Calu3 (cell line): ENCODE measurements around the gene TRIM47. TPM values are rescaled to one million over a fixed set of nuclear protein-coding genes. Genes with fewer than 3 reads are reported as not detected.
A peak's percentile ranks its signal among the peaks of the same experiment; 100 is the strongest.

Experiments
- BruUV-seq: library from RNA; stranded (reverse); fragments of 400-500 nt; replicated peaks from 2 replicates; lab custom pipeline; 2021; lab: Mats Ljungman, UMichigan
- CTCF ChIA-PET: fragments of 300-600 bp; sonication (Branson Sonifier 250); formaldehyde crosslinking; loops from one replicate; lab custom pipeline; 2022; ENCODE audit warnings: antibody characterized with exemption; lab: Charles Lee
- DNase-seq: peaks from one replicate; pipeline ENCODE4 v3.0.0; 2022
- H3K27ac Mint-ChIP-seq: one replicate; pipeline ENCODE4 v1.8.0; 2022; ENCODE audit warnings: mixed read lengths; ENCODE audit not compliant: unreplicated experiment
- H3K27me3 Mint-ChIP-seq: one replicate; pipeline ENCODE4 v1.8.0; 2022; ENCODE audit warnings: mixed read lengths; ENCODE audit not compliant: unreplicated experiment
- H3K36me3 Mint-ChIP-seq: one replicate; pipeline ENCODE4 v1.8.0; 2022; ENCODE audit warnings: mild to moderate bottlenecking, moderate library complexity, mixed read lengths; ENCODE audit not compliant: insufficient read depth, unreplicated experiment
- H3K4me1 Mint-ChIP-seq: one replicate; pipeline ENCODE4 v1.8.0; 2022; ENCODE audit warnings: mild to moderate bottlenecking, low read depth, mixed read lengths; ENCODE audit not compliant: unreplicated experiment
- H3K4me3 Mint-ChIP-seq: one replicate; pipeline ENCODE4 v1.8.0; 2022; ENCODE audit warnings: mild to moderate bottlenecking, low read depth, moderate library complexity, mixed read lengths; ENCODE audit not compliant: unreplicated experiment
- H3K9me3 Mint-ChIP-seq: one replicate; pipeline ENCODE4 v1.8.0; 2022; ENCODE audit warnings: low read depth, mixed read lengths; ENCODE audit not compliant: unreplicated experiment
- intact Hi-C: fragments of 100-400 bp; cut with micrococcal nuclease; formaldehyde crosslinking; loops from one replicate; pipeline ENCODE4 v1.10.0; 2022; ENCODE audit not compliant: unreplicated experiment
- total RNA-seq: library from RNA; stranded (reverse); gene quantifications from 2 replicates; pipeline ENCODE4 v1.2.3, GENCODE V29; 2022
- TF ChIP-seq, protein P1 (sequence below): fragments of 200-600 bp; IDR thresholded peaks from one replicate; pipeline ENCODE4 v1.8.0; 2022; ENCODE audit warnings: antibody characterized with exemption; ENCODE audit not compliant: unreplicated experiment

TRIM47 gene
- total RNA-seq, 1 experiment from 2014 or later: 54.1 TPM

DNA sequence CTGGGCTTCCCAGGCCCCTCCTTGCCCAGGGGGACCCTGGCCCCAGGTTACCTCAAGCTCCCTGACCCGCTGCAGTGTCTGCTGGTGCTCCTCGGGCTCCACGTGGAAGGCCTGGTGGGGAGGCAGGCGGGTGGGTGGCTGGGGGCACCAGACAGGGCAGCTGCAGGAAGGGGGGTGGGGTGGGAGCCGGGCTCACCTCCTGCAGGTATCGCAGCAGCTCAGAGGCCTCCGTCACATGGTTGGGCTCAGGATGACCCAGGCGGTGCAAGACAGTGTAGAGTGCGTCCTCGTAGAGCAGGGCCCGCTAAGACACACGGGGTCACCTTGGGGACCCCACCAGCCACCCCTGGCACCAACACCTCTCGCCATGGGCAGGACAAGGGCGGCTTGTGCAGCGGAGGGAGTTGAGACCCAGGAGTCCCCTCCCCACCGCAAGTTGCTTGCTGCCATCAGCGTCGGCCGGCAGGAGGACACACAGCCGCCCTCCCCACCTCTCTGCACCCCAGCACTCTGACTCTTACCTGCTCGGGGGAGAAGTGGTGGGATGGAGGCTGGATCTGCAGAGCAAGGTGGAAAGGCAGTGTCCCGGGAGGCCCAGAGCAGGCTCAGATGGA, 35.3 kb downstream of the TRIM47 start:
- peaks cover 18% of the 10 kb centered on the region for H3K4me1 Mint-ChIP-seq
- H3K36me3 Mint-ChIP-seq: peaks cover 75% of the 10 kb centered on the region
- DNase-seq: no peak
- H3K27ac Mint-ChIP-seq: peak overlapping the region; percentile 94
- intact Hi-C loops: no loop called here
- no peaks in the 10 kb centered on the region for H3K27me3 Mint-ChIP-seq
- no peaks in the 10 kb centered on the region for H3K9me3 Mint-ChIP-seq
- H3K4me3 Mint-ChIP-seq: peak overlapping the region; percentile 68
- CTCF ChIA-PET: interaction anchor here (0.7 kb wide), 1 partner anchor 16 kb away, joined by 3 read pairs; no protein-coding TSS in a partner anchor
- TF ChIP-seq, protein P1, sequence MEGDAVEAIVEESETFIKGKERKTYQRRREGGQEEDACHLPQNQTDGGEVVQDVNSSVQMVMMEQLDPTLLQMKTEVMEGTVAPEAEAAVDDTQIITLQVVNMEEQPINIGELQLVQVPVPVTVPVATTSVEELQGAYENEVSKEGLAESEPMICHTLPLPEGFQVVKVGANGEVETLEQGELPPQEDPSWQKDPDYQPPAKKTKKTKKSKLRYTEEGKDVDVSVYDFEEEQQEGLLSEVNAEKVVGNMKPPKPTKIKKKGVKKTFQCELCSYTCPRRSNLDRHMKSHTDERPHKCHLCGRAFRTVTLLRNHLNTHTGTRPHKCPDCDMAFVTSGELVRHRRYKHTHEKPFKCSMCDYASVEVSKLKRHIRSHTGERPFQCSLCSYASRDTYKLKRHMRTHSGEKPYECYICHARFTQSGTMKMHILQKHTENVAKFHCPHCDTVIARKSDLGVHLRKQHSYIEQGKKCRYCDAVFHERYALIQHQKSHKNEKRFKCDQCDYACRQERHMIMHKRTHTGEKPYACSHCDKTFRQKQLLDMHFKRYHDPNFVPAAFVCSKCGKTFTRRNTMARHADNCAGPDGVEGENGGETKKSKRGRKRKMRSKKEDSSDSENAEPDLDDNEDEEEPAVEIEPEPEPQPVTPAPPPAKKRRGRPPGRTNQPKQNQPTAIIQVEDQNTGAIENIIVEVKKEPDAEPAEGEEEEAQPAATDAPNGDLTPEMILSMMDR: no peak
- no TSS peak for BruUV-seq

DNA sequence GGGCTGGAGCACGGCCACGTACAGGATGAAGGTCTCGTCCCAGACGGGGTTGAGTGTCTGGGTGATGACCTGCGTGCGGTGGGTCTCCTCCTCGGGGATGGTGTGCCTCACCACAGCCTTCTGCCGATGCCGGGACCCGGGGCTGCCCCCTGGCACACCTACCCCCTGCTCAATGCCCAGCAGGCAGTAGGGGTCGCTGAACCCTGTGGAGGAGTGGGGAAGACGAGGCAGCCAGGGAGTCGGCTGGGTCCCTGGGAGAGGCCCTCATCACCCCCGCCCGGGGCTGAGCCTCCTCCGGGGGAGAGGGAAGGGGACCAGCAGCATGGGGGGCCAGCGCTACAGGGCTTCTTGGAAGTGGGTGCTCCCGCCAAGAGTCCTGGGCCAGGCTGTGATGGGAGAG, 36.0 kb downstream of the TRIM47 start:
- CTCF ChIA-PET: no interaction called here
- Mint-ChIP-seq H3K9me3 (no peaks in the 10 kb centered on the region), H3K4me3 (no peak overlapping the region), H3K27ac (no peak overlapping the region), H3K36me3 (peaks cover 75% of the 10 kb centered on the region), H3K27me3 (no peaks in the 10 kb centered on the region), H3K4me1 (peaks cover 18% of the 10 kb centered on the region)
- no peak for DNase-seq
- no TSS peak for BruUV-seq
- intact Hi-C loops: no loop called here
- TF ChIP-seq, protein P1: no peak

DNA sequence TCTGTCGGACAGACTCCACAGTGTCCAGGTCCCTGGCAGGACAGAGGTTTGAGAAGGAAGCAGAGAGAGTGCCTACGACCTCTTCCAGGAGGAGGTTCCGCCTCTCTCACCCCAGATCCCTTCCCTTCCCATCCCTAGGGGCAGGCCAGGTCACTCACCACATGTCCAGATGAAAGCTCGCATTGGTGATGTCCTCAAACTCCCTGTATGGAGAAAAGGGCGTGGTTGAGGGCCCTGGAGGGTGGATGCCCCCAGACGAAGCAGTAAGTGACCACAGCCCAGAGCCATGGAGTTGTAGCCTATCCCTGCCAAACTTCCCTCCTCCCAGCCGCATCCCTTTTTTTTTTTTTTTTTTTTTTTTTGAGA, 37.6 kb downstream of the TRIM47 start:
- Mint-ChIP-seq H3K4me1 (peaks cover 8% of the 10 kb centered on the region), H3K4me3 (no peak overlapping the region), H3K27ac (no peak overlapping the region), H3K27me3 (no peaks in the 10 kb centered on the region), H3K36me3 (peaks cover 68% of the 10 kb centered on the region), H3K9me3 (no peaks in the 10 kb centered on the region)
- TF ChIP-seq, protein P1: no peak
- intact Hi-C loops: no loop called here
- BruUV-seq: no TSS peak
- DNase-seq: no peak
- CTCF ChIA-PET: interaction anchor here (0.7 to 1.1 kb wide), 2 partner anchors 15 to 56 kb away, joined by 3 read pairs; partner anchors contain the start of gene UNK

DNA sequence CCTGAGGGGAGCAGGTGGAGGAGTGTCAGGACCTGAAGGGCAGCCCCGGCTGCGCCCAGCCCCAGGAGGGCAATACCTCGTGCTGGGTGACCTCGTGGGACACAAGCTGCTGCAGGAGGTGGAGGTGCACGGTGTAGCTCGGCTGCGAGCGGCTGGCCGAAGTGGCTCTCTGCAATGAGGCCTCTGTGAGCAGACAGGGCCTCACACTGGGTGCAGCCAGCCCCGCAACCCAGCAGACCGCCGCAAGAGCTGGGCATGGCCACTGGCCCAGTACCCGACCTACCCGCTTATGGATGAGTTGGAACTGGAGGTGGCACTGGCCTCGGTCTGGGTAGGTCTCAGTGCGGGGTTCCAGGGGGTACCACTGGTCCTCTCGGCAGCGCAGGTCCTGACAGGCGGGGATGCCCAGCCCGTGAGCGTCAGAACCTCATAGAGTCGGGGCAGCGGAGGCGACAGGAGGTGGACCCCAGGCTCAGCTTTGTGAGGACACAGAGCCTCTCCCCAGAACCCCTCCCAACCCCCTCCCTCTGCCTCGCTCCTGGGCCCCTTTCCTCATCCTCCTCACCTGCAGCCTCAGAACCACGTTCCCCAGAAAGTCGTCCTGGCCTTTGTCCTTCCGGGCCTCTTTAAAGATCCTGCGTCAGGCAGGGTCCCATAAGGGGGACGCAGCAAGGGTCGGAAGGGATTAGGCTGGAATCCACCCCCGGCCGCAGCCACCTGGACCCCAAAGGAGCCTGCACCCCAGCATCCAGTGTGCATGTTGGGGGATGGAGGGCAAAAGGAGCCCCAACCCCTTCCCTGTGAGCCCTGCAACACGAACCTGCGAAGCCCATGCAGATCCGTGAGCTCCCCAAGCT, 38.2 kb downstream of the TRIM47 start:
- intact Hi-C loops: no loop called here
- no TSS peak for BruUV-seq
- Mint-ChIP-seq H3K27ac (no peak overlapping the region), H3K27me3 (no peaks in the 10 kb centered on the region), H3K4me1 (peaks cover 2% of the 10 kb centered on the region), H3K4me3 (no peak overlapping the region), H3K9me3 (no peaks in the 10 kb centered on the region), H3K36me3 (peaks cover 68% of the 10 kb centered on the region)
- no peak for DNase-seq
- TF ChIP-seq, protein P1: no peak
- CTCF ChIA-PET: interaction anchor here (0.6 to 1.1 kb wide), 3 partner anchors 16 to 887 kb away, joined by 3 read pairs; no protein-coding TSS in a partner anchor
